Parathyroid adenoma (tissue), 2 donors: ENCODE results near the gene MON2.

Source experiments
- H2AFZ ChIP-seq: fragments of 300-600 bp; sonication (generic); one replicate; pipeline ENCODE4 v1.7.0; 2017; ENCODE audit warnings: antibody characterized with exemption, mild to moderate bottlenecking
- H3K27ac ChIP-seq: fragments of 300-600 bp; sonication (generic); one replicate; pipeline ENCODE4 v1.7.0; 2017
- H3K27me3 ChIP-seq: fragments of 300-600 bp; sonication (generic); one replicate; pipeline ENCODE4 v1.7.0; 2017; ENCODE audit warnings: low read length; ENCODE audit not compliant: control insufficient read depth, insufficient read depth
- H3K36me3 ChIP-seq: fragments of 300-600 bp; sonication (generic); one replicate; pipeline ENCODE4 v1.7.0; 2017; ENCODE audit warnings: low read length; ENCODE audit not compliant: control insufficient read depth, insufficient read depth
- H3K4me1 ChIP-seq: fragments of 300-600 bp; sonication (generic); one replicate; pipeline ENCODE4 v1.7.0; 2017; ENCODE audit warnings: control low read depth
- H3K4me2 ChIP-seq: fragments of 300-600 bp; sonication (generic); one replicate; pipeline ENCODE4 v1.7.0; 2017; ENCODE audit warnings: low read length
- H3K4me3 ChIP-seq: fragments of 300-600 bp; sonication (generic); one replicate; pipeline ENCODE4 v1.7.0; 2017; ENCODE audit warnings: low read depth, low read length
- H3K79me2 ChIP-seq: fragments of 300-600 bp; sonication (generic); one replicate; pipeline ENCODE4 v1.7.0; 2017; ENCODE audit warnings: control low read depth
- H3K9ac ChIP-seq: fragments of 300-600 bp; sonication (generic); one replicate; pipeline ENCODE4 v1.7.0; 2017; ENCODE audit warnings: mild to moderate bottlenecking
- H3K9me3 ChIP-seq: fragments of 300-600 bp; sonication (generic); one replicate; pipeline ENCODE4 v1.7.0; 2017; ENCODE audit warnings: low read length; ENCODE audit not compliant: control insufficient read depth
- TF ChIP-seq, protein P1 (sequence below): fragments of 300-600 bp; sonication (generic); IDR thresholded peaks from one replicate; pipeline ENCODE4 v1.7.0; 2017; ENCODE audit warnings: antibody characterized with exemption, mild to moderate bottlenecking
- donor health status: primary hyperparathyroidism.

Gene MON2

DNA sequence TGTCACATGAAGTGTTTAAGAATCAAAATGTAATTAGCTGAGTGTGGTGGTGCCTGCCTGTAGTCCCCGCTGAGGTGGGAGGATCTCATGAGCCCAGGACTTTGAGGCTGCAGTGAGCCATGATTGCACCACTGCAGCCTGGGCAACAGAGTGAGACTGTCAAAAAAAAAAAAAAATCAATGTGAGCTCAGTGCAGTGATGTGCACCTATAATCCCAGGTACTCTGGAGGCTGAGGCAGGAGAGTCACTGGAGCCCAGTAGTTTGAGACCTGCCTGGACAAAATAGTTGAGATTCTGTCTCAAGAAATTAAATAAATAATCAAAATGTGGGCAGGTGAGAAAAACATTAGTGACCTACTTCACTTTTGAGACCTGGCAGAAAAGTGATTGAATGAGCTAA, 140.0 kb downstream of the MON2 start:
- no peak overlapping the region for H3K4me3 ChIP-seq

DNA sequence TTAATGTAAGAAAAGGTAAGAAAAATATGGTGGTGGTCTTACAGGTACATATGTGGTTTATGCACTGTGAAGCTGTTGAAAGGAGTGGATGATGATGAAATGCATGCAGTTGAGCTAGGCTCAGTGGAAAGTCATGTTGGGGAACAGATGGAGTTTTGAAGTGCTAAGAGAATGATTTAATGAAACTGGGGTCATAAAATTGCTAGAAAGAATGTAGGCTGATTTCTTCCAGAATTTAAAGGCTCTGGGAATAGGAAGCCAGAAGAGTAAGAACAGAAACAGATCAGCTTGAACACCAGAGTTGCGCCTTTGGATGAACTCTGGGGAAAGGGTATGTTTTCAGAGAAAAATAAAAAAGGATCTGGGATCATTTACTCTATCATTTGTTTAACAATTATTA, 146.5 kb downstream of the MON2 start:
- TF ChIP-seq, protein P1, sequence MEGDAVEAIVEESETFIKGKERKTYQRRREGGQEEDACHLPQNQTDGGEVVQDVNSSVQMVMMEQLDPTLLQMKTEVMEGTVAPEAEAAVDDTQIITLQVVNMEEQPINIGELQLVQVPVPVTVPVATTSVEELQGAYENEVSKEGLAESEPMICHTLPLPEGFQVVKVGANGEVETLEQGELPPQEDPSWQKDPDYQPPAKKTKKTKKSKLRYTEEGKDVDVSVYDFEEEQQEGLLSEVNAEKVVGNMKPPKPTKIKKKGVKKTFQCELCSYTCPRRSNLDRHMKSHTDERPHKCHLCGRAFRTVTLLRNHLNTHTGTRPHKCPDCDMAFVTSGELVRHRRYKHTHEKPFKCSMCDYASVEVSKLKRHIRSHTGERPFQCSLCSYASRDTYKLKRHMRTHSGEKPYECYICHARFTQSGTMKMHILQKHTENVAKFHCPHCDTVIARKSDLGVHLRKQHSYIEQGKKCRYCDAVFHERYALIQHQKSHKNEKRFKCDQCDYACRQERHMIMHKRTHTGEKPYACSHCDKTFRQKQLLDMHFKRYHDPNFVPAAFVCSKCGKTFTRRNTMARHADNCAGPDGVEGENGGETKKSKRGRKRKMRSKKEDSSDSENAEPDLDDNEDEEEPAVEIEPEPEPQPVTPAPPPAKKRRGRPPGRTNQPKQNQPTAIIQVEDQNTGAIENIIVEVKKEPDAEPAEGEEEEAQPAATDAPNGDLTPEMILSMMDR = no peak
- no peaks in the 10 kb centered on the region for H3K4me1 ChIP-seq

More for the DNA sequence above, 140.0 kb downstream of the MON2 start:
- TF ChIP-seq, protein P1 = no peak
- H3K9ac ChIP-seq = no peak overlapping the region
- H3K4me1 ChIP-seq = no peaks in the 10 kb centered on the region
- H3K9me3 ChIP-seq = no peaks in the 10 kb centered on the region
- no peak overlapping the region for H2AFZ ChIP-seq
- no peak overlapping the region for H3K4me2 ChIP-seq
- H3K79me2 ChIP-seq = no peaks in the 10 kb centered on the region
- H3K36me3 ChIP-seq = no peaks in the 10 kb centered on the region
- H3K27ac ChIP-seq = no peak overlapping the region
- H3K27me3 ChIP-seq = no peaks in the 10 kb centered on the region

DNA sequence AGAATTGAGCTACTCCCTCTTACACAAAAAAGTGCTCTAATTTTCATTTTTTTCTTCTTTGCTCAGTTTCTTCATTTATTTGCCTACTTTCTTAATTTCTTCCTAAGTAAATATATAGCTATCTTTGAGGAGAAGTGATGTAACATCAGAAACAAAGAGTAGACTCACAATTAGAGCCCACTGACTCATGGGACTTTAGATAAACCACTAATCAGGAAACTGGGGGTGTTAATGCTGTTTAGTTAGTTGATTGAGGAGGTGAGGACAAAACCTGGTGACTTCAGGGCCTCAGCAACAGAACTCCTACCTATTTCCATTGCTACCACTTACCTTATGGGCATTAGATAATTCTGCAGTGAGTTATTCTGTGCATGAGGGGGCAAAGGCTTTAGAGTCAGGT, 151.7 kb downstream of the MON2 start:
- Histone ChIP-seq H2AFZ (no peak overlapping the region), H3K9ac (no peak overlapping the region), H3K9me3 (no peaks in the 10 kb centered on the region), H3K36me3 (no peaks in the 10 kb centered on the region), H3K4me2 (no peak overlapping the region), H3K79me2 (no peaks in the 10 kb centered on the region), H3K27ac (no peak overlapping the region), H3K27me3 (no peaks in the 10 kb centered on the region), H3K4me3 (no peak overlapping the region), H3K4me1 (no peaks in the 10 kb centered on the region)
- TF ChIP-seq, protein P1 = no peak

More for the DNA sequence above, 146.5 kb downstream of the MON2 start:
- Histone ChIP-seq H3K9me3 (no peaks in the 10 kb centered on the region), H3K4me3 (no peak overlapping the region), H2AFZ (no peak overlapping the region), H3K27ac (no peak overlapping the region), H3K4me2 (no peak overlapping the region), H3K9ac (no peak overlapping the region), H3K79me2 (no peaks in the 10 kb centered on the region), H3K27me3 (no peaks in the 10 kb centered on the region), H3K36me3 (no peaks in the 10 kb centered on the region)

DNA sequence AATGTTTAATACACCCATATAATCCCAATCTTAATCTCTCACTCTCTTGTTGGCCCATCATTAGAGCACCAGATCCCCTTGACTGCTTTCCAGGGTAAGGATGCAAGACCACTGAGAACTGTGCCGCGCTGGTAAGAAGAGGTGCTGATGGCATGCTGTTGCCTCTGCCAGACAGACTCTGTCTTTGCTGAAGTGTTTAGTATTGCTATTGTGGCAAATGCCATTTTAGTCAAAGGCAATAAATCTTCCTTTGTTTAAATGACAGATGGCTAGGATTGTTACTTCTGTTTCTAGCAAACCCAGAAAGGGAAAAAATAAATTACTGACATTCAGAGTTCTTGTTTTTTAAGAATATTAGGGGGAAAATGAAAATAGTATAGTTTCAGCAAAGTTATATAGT, 152.3 kb downstream of the MON2 start:
- no peak overlapping the region for H3K27ac ChIP-seq
- no peaks in the 10 kb centered on the region for H3K4me1 ChIP-seq
- no peak overlapping the region for H3K4me3 ChIP-seq
- H3K79me2 ChIP-seq = no peaks in the 10 kb centered on the region
- H3K4me2 ChIP-seq = no peak overlapping the region
- no peak overlapping the region for H3K9ac ChIP-seq
- TF ChIP-seq, protein P1 = no peak
- H3K9me3 ChIP-seq = no peaks in the 10 kb centered on the region
- H3K36me3 ChIP-seq = no peaks in the 10 kb centered on the region
- no peak overlapping the region for H2AFZ ChIP-seq
- no peaks in the 10 kb centered on the region for H3K27me3 ChIP-seq

DNA sequence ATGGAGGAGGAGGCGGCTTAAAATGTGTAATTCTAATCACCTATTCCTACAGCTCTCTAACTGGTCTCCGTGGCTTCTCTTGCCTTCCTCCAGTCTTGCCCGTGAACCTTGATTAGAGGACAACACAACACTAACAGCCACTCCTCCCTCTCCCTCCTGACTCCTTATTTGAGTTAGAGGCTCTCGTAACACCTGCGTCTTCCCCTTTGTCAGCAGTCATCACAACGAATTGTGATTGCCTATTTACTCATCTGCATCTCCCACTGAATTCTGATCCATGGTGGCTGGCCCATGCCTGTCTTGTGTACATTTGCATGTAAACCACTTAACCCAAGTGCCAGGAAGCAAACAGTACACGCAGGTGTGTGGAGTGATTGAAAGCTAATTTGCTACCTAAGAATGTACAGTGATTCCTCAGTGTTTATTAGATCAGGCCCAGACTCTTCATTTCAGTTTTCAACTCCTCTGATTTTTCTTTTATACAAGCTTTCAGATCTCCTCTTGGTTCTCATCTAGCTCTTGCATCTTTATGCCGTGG, 154.5 kb downstream of the MON2 start:
- H3K27me3 ChIP-seq = no peaks in the 10 kb centered on the region
- no peak overlapping the region for H3K9ac ChIP-seq
- H3K4me3 ChIP-seq = no peak overlapping the region
- no peaks in the 10 kb centered on the region for H3K9me3 ChIP-seq
- no peaks in the 10 kb centered on the region for H3K4me1 ChIP-seq
- H3K36me3 ChIP-seq = no peaks in the 10 kb centered on the region
- no peak overlapping the region for H2AFZ ChIP-seq
- TF ChIP-seq, protein P1 = no peak
- H3K4me2 ChIP-seq = no peak overlapping the region
- no peaks in the 10 kb centered on the region for H3K79me2 ChIP-seq
- no peak overlapping the region for H3K27ac ChIP-seq
